Large intestine (tissue), 3 donors: Measurements from ENCODE around the gene WDR5. TPM values are rescaled to one million over a fixed set of nuclear protein-coding genes. Genes with fewer than 3 reads are reported as not detected.

ENCODE experiments used
- DNase-seq, 2 donors: peaks; one replicate each; pipeline versions ENCODE4 v3.0.0 to v3.0.0-alpha.2; 2013
- H3K27ac ChIP-seq: one replicate; pipeline ENCODE4 v1.5.1; 2013; ENCODE audit warnings: low read length
- H3K27me3 ChIP-seq: 2 replicates; pipeline ENCODE4 v1.6.1; 2013; ENCODE audit warnings: low read length; ENCODE audit not compliant: control insufficient read depth, insufficient read depth
- H3K36me3 ChIP-seq: 2 replicates; pipeline ENCODE4 v1.6.1; 2013; ENCODE audit warnings: low read length; ENCODE audit not compliant: control insufficient read depth, insufficient read depth
- H3K4me1 ChIP-seq: one replicate; pipeline ENCODE4 v1.6.1; 2013; ENCODE audit warnings: low read length; ENCODE audit not compliant: control insufficient read depth, insufficient read depth
- H3K4me3 ChIP-seq: one replicate; pipeline ENCODE4 v1.5.1; 2013; ENCODE audit warnings: low read length
- H3K9me3 ChIP-seq: one replicate; pipeline ENCODE4 v1.6.1; 2013; ENCODE audit warnings: mild to moderate bottlenecking, low read depth, low read length, moderate library complexity; ENCODE audit not compliant: control insufficient read depth
- WGBS: methylation state at CpG from one replicate; pipeline ENCODE4 v1.1.5; 2013; ENCODE audit warnings: low lambda C conversion rate; ENCODE audit not compliant: insufficient coverage; 5-methylcytosine and 5-hydroxymethylcytosine counted together
- polyA plus RNA-seq: library from polyadenylated mRNA; unstranded; fragments of 120-200 nt; gene quantifications from one replicate; pipeline ENCODE4 v1.2.1, GENCODE V29; 2013

The WDR5 gene
- polyA plus RNA-seq, 1 donor = 30.4 TPM

GRCh38 chr9:134198791-134199190 is 62.9 kb downstream of the WDR5 start:
- H3K4me3 ChIP-seq = no peak overlapping the region
- no peaks in the 10 kb centered on the region for H3K9me3 ChIP-seq
- H3K27ac ChIP-seq = no peak overlapping the region
- no peaks in the 10 kb centered on the region for H3K27me3 ChIP-seq
- no peaks in the 10 kb centered on the region for H3K4me1 ChIP-seq
- no peaks in the 10 kb centered on the region for H3K36me3 ChIP-seq
- DNase-seq = no peak
- WGBS = no CpG with 5 or more reads among the region's 3 CpGs

GRCh38 chr9:134200730-134201129 is 64.8 kb downstream of the WDR5 start:
- H3K27ac ChIP-seq = no peak overlapping the region
- DNase-seq = no peak
- H3K4me3 ChIP-seq = no peak overlapping the region
- WGBS = no CpG with 5 or more reads among the region's 1 CpG
- H3K36me3 ChIP-seq = no peaks in the 10 kb centered on the region
- H3K4me1 ChIP-seq = peaks cover 6% of the 10 kb centered on the region
- H3K9me3 ChIP-seq = no peaks in the 10 kb centered on the region
- H3K27me3 ChIP-seq = no peaks in the 10 kb centered on the region

- DNase-seq = no peak
- no peak overlapping the region for H3K27ac ChIP-seq
- H3K9me3 ChIP-seq = no peaks in the 10 kb centered on the region
- WGBS = 71% methylated on average over 1 of the region's 2 CpGs
- H3K27me3 ChIP-seq = no peaks in the 10 kb centered on the region
- H3K36me3 ChIP-seq = no peaks in the 10 kb centered on the region
- H3K4me3 ChIP-seq = no peak overlapping the region
- H3K4me1 ChIP-seq = peaks cover 9% of the 10 kb centered on the region
Observed at GRCh38 chr9:134203224-134203623, 67.3 kb downstream of the WDR5 start.

GRCh38 chr9:134204041-134204440 is 68.2 kb downstream of the WDR5 start:
- Histone ChIP-seq H3K27me3 (no peaks in the 10 kb centered on the region), H3K27ac (no peak overlapping the region), H3K36me3 (no peaks in the 10 kb centered on the region), H3K9me3 (no peaks in the 10 kb centered on the region), H3K4me1 (peaks cover 9% of the 10 kb centered on the region), H3K4me3 (no peak overlapping the region)
- WGBS = no CpG with 5 or more reads among the region's 1 CpG
- no peak for DNase-seq

- Histone ChIP-seq H3K27me3 (no peaks in the 10 kb centered on the region), H3K36me3 (no peaks in the 10 kb centered on the region), H3K9me3 (no peaks in the 10 kb centered on the region), H3K4me1 (peaks cover 9% of the 10 kb centered on the region), H3K4me3 (no peak overlapping the region), H3K27ac (peak overlapping the region; percentile 49)
- DNase-seq = peak in 1 of 2 donors; percentile 51
- WGBS = 40% methylated on average over 1 of the region's 15 CpGs
Observed at GRCh38 chr9:134204991-134205578, 69.2 kb downstream of the WDR5 start.

- peak; percentile 62 to 69 for DNase-seq
- Histone ChIP-seq H3K4me1 (peaks cover 9% of the 10 kb centered on the region), H3K9me3 (no peaks in the 10 kb centered on the region), H3K27ac (peak overlapping the region; percentile 49), H3K4me3 (no peak overlapping the region), H3K36me3 (no peaks in the 10 kb centered on the region), H3K27me3 (no peaks in the 10 kb centered on the region)
- 80% methylated on average over 2 of the region's 24 CpGs for WGBS
Observed at GRCh38 chr9:134205672-134206310, 69.9 kb downstream of the WDR5 start.

DNA sequence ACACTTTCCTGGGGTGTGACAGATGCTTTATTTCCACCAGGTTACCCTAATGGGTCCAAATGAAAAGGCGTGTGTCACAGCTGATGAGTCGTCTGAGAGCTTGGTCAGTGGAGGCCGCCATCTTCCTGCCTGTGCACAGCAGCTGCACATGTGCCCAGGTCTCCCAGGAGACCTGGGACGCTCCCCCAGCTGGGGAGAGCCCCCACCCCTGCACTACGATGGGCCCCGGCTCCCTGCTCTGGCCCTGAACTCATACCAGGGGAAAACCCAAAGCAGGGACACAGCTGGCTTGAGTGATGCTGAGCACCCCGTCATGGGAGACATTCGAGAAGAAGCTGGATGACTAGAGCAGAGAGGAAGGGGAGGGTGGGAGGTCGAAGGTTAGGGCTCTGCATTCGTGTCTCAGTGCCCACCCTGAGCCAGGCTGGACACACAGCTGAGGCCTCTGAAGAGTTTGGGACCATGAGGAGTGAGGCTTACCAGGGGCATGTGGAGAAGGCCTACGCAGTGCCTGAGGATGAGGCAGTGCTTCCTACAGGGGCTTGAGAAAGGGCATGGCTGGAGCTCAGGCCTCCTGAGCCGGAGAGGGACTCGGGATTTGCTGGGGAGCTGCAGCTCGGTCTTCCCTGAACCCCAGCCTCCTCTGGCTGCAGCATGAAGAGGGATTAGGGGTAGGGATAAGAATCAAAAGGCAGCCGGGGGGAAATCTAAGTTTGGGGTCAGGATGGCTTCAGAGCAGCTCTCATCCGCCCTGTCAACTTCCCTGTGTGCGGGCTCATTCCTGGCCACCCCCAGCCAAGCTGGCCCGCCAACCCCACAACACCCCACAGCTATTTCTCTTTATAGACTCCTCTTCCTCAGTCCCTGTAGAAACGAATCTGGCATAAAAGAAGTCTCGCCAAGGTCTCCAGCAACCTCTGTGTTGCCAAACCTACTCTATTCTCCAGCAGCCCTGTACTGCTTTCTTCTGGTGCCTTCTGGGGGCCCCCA is 70.7 kb downstream of the WDR5 start:
- H3K27ac ChIP-seq = peak overlapping the region; percentile 23
- H3K4me1 ChIP-seq = peaks cover 9% of the 10 kb centered on the region
- WGBS = 100% methylated on average over 1 of the region's 20 CpGs
- H3K36me3 ChIP-seq = no peaks in the 10 kb centered on the region
- H3K9me3 ChIP-seq = no peaks in the 10 kb centered on the region
- H3K27me3 ChIP-seq = no peaks in the 10 kb centered on the region
- no peak for DNase-seq
- H3K4me3 ChIP-seq = no peak overlapping the region

- H3K36me3 ChIP-seq = no peaks in the 10 kb centered on the region
- peaks cover 9% of the 10 kb centered on the region for H3K4me1 ChIP-seq
- WGBS = no CpG with 5 or more reads among the region's 19 CpGs
- H3K9me3 ChIP-seq = peaks cover 3% of the 10 kb centered on the region
- H3K4me3 ChIP-seq = no peak overlapping the region
- no peak overlapping the region for H3K27ac ChIP-seq
- no peaks in the 10 kb centered on the region for H3K27me3 ChIP-seq
- no peak for DNase-seq
Observed at GRCh38 chr9:134208310-134208841, 72.5 kb downstream of the WDR5 start.

GRCh38 chr9:134208981-134209725 is 73.3 kb downstream of the WDR5 start:
- no peak for DNase-seq
- no CpG with 5 or more reads among the region's 20 CpGs for WGBS

More at GRCh38 chr9:134208981-134209725, 73.3 kb downstream of the WDR5 start:
- Histone ChIP-seq H3K27ac (no peak overlapping the region), H3K4me3 (no peak overlapping the region), H3K4me1 (peaks cover 13% of the 10 kb centered on the region), H3K9me3 (peaks cover 3% of the 10 kb centered on the region), H3K27me3 (no peaks in the 10 kb centered on the region), H3K36me3 (no peaks in the 10 kb centered on the region)
